CD4-positive, alpha-beta memory T cell (primary cell): Measurements from ENCODE around the gene ZNF213. TPM values are rescaled to one million over a fixed set of nuclear protein-coding genes. Genes with fewer than 3 reads are reported as not detected.
A peak's percentile ranks its signal among the peaks of the same experiment; 100 is the strongest.
"Not testable (repeated sequence)": the region's sequence is repeated elsewhere in the genome, so short reads cannot be mapped to it uniquely, and the experiment has no call there.

Experiments
- CTCF ChIA-PET: fragments of 350-600 bp; sonication (Branson Sonifier 250); formaldehyde crosslinking; loops from one replicate; lab custom pipeline; 2021; ENCODE audit warnings: inconsistent platforms; ENCODE audit not compliant: partially characterized antibody; lab: Charles Lee
- POLR2A ChIA-PET: fragments of 350-600 bp; sonication (Branson Sonifier 250); formaldehyde crosslinking; loops from one replicate; lab custom pipeline; 2021; ENCODE audit not compliant: partially characterized antibody; lab: Charles Lee
- DNase-seq, 5 donors: peaks; one replicate each; pipeline versions ENCODE4 v3.0.0 to v3.0.0-alpha.2; 2020 to 2022; ENCODE audit warnings: mixed read lengths in 1 of 5
- H3K27ac ChIP-seq: one replicate; pipeline ENCODE4 v1.7.0; 2013; ENCODE audit warnings: low read depth, low read length
- H3K27me3 ChIP-seq: 2 replicates; pipeline ENCODE4 v1.7.0; 2013; ENCODE audit warnings: mild to moderate bottlenecking, low read length, moderate library complexity; ENCODE audit not compliant: insufficient read depth
- H3K36me3 ChIP-seq: 2 replicates; pipeline ENCODE4 v1.7.0; 2013; ENCODE audit warnings: mild to moderate bottlenecking, low read length, moderate library complexity; ENCODE audit not compliant: insufficient read depth
- H3K4me1 ChIP-seq: 2 replicates; pipeline ENCODE4 v1.7.0; 2013; ENCODE audit warnings: mild to moderate bottlenecking, low read length, moderate library complexity; ENCODE audit not compliant: insufficient read depth
- H3K4me3 ChIP-seq, 2 donors: one replicate each; pipeline ENCODE4 v1.7.0; 2013; ENCODE audit warnings: low read length in 2 of 2, mild to moderate bottlenecking in 1 of 2
- H3K9me3 ChIP-seq, 2 donors: one replicate each; pipeline ENCODE4 v1.7.0; 2013; ENCODE audit warnings: low read length in 2 of 2, control low read depth in 1 of 2; ENCODE audit not compliant: control insufficient read depth in 1 of 2
- H3K27ac Mint-ChIP-seq, 7 donors: one replicate each; pipeline ENCODE4 v1.8.0; 2020 to 2021; ENCODE audit warnings: mixed read lengths in 7 of 7, mild to moderate bottlenecking in 6 of 7, inconsistent platforms in 3 of 7, moderate library complexity in 3 of 7
- H3K27me3 Mint-ChIP-seq, 2 donors: one replicate each; pipeline ENCODE4 v1.8.0; 2020 to 2021; ENCODE audit warnings: mixed read lengths in 2 of 2
- H3K36me3 Mint-ChIP-seq, 2 donors: one replicate each; pipeline ENCODE4 v1.8.0; 2020 to 2021; ENCODE audit warnings: mixed read lengths in 2 of 2, inconsistent platforms in 1 of 2, mild to moderate bottlenecking in 1 of 2
- H3K4me1 Mint-ChIP-seq, 4 donors: one replicate each; pipeline ENCODE4 v1.8.0; 2020 to 2021; ENCODE audit warnings: mixed read lengths in 4 of 4, mild to moderate bottlenecking in 1 of 4
- H3K4me3 Mint-ChIP-seq, 8 donors: one replicate each; pipeline ENCODE4 v1.8.0; 2020 to 2021; ENCODE audit warnings: mixed read lengths in 8 of 8, mild to moderate bottlenecking in 7 of 8, moderate library complexity in 6 of 8, inconsistent platforms in 3 of 8
- H3K9me3 Mint-ChIP-seq, 8 donors: one replicate each; pipeline ENCODE4 v1.8.0; 2020 to 2021; ENCODE audit warnings: mixed read lengths in 8 of 8, mild to moderate bottlenecking in 5 of 8, inconsistent platforms in 3 of 8, moderate library complexity in 1 of 8
- intact Hi-C: fragments of 100-400 bp; cut with micrococcal nuclease; formaldehyde crosslinking; loops from one replicate; pipeline ENCODE4 v1.15.1; 2023
- polyA plus RNA-seq, 2 donors: library from polyadenylated mRNA; unstranded; fragments of 300-500 nt; fragmentation: Illumina TruSeq; gene quantifications; one replicate each; pipeline ENCODE4 v1.2.3, GENCODE V29; 2021
- total RNA-seq, 2 experiments: library from RNA; stranded (reverse); gene quantifications; one replicate each; pipeline ENCODE4 v1.2.3, GENCODE V29; 2021

Gene ZNF213
- total and polyA plus RNA-seq, 4 experiments from 2014 or later = 0.67 to 14.5 (median 8.7) TPM

DNA sequence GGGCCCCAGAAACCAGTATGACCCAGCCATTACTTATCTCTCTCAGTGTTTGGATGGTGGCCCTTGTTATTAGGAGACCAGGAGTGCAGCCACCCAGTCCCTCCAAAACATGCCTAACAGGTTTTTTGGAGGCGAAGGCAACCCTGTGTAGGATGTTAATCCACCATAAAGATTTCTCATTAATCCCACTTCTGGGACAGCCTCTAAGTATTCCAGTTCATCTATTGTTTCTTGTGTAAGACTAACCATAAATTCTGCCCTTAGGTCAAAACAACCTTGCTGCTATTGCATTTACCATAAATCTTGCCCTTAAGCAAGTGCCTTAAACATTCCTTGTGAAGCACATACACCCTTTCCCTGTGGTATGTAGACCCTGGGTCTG lies 31.7 kb downstream of the ZNF213 start:
- POLR2A ChIA-PET = interaction anchor here (0.8 to 1.4 kb wide), 7 partner anchors 9 to 234 kb away, joined by 3 to 8 read pairs (median 4); partner anchors contain the start of genes IL32 and ZNF213
- peaks cover 20% of the 10 kb centered on the region for H3K4me1 ChIP-seq
- no peaks in the 10 kb centered on the region for H3K9me3 Mint-ChIP-seq

GRCh38 chr16:3168729-3169128 lies 33.9 kb downstream of the ZNF213 start:
- Mint-ChIP-seq H3K27me3 (peaks cover 10 to 11% of the 10 kb centered on the region in 2 donors), H3K4me1 (peaks cover 17 to 41% (median 29%) of the 10 kb centered on the region in 4 donors)
- H3K4me3 Mint-ChIP-seq, H3K4me3 ChIP-seq, H3K36me3 Mint-ChIP-seq, H3K9me3 ChIP-seq, H3K36me3 ChIP-seq, H3K27ac ChIP-seq, intact Hi-C loops, H3K9me3 Mint-ChIP-seq, DNase-seq, H3K27ac Mint-ChIP-seq: not testable (repeated sequence)
- ChIA-PET POLR2A (interaction anchor here (1.0 to 2.1 kb wide), 4 partner anchors 10 to 110 kb away, joined by 4 to 13 read pairs (median 6); no protein-coding TSS in a partner anchor), CTCF (interaction anchor here (1.1 to 3.4 kb wide), 13 partner anchors 10 to 141 kb away, joined by 3 to 21 read pairs (median 5); partner anchors contain the start of gene ZSCAN10)
- H3K27me3 ChIP-seq = peaks cover 15% of the 10 kb centered on the region
- H3K4me1 ChIP-seq = peaks cover 33% of the 10 kb centered on the region

More for the DNA sequence above, 31.7 kb downstream of the ZNF213 start:
- no peaks in the 10 kb centered on the region for H3K36me3 ChIP-seq
- DNase-seq = no peak
- Mint-ChIP-seq H3K27ac (peak overlapping the region in 2 of 7 donors; percentile 12 to 70), H3K4me1 (peaks cover 11 to 30% (median 19%) of the 10 kb centered on the region in 4 donors), H3K4me3 (no peak overlapping the region), H3K36me3 (no peaks in the 10 kb centered on the region), H3K27me3 (peaks cover 3 to 6% of the 10 kb centered on the region in 2 donors)
- H3K27ac ChIP-seq = no peak overlapping the region
- no peaks in the 10 kb centered on the region for H3K9me3 ChIP-seq
- intact Hi-C loops = loop anchor here (1.0 to 2.0 kb wide), 6 partner anchors 16 to 135 kb away; no protein-coding TSS in a partner anchor
- CTCF ChIA-PET = interaction anchor here (1.0 to 2.4 kb wide), 6 partner anchors 16 to 71 kb away, joined by 3 to 25 read pairs (median 4); partner anchors contain the start of gene ZNF213
- peaks cover 5% of the 10 kb centered on the region for H3K27me3 ChIP-seq
- no peak overlapping the region for H3K4me3 ChIP-seq

GRCh38 chr16:3170440-3171180 lies 35.8 kb downstream of the ZNF213 start:
- H3K9me3 ChIP-seq = no peaks in the 10 kb centered on the region
- H3K27ac ChIP-seq = no peak overlapping the region
- intact Hi-C loops = loop anchor here (2.0 kb wide), 1 partner anchor 18 kb away; the partner anchor contains the start of gene OR1F1
- H3K4me3 ChIP-seq = peak overlapping the region in 1 of 2 donors; percentile 55
- H3K4me1 Mint-ChIP-seq = peaks cover 20 to 49% (median 36%) of the 10 kb centered on the region in 4 donors
- H3K36me3 Mint-ChIP-seq = peaks cover 0 to 3% of the 10 kb centered on the region in 2 donors
- ChIA-PET POLR2A (interaction anchor here (0.8 to 4.0 kb wide), 18 partner anchors 11 to 287 kb away, joined by 3 to 44 read pairs (median 8); partner anchors contain the start of genes IL32, OR1F1, TNFRSF12A and ZNF200), CTCF (interaction anchor here (0.5 to 4.2 kb wide), 8 partner anchors 11 to 148 kb away, joined by 3 to 25 read pairs (median 6); no protein-coding TSS in a partner anchor)
- no peaks in the 10 kb centered on the region for H3K36me3 ChIP-seq
- peaks cover 0 to 2% (median 0%) of the 10 kb centered on the region in 8 donors for H3K9me3 Mint-ChIP-seq
- H3K4me3 Mint-ChIP-seq = peak overlapping the region; percentile 79 to 88 (median 83)
- no peak for DNase-seq
- peaks cover 49% of the 10 kb centered on the region for H3K4me1 ChIP-seq
- H3K27me3 ChIP-seq = peaks cover 28% of the 10 kb centered on the region
- H3K27me3 Mint-ChIP-seq = peaks cover 15 to 23% of the 10 kb centered on the region in 2 donors
- H3K27ac Mint-ChIP-seq = peak overlapping the region in 6 of 7 donors; percentile 36 to 91 (median 84)

DNA sequence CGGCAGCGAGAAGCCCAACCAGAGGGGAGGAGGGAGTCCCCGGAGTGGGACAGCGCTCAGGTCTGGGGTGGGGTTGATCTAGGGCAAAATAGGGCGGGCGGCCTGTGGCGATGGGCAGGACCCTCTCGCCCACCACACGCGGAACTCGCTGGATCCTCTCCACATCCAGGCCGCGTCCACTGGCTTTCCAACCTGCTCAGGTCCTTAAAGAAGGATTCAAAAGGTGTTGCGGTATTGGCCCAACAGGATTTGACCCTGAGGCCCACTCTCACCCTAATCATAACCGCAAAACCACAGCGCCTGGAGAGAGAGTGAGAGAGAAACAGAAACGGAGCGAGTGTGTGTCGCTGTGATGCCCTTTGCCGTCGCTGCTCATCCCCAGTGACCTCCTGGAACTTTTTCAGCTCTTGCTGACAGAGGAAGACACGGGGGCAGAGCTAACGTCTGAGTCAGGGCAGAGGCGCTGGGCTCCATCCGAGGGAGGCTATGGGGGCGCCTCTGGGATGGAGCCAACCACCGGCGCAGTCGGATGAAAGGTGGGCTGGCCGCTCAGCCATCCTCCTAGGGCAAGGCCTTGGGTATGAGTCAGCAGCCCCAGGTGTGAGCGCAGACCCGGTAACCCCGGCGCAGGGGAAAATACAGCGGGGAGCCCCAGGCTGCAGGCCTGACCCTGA lies 36.5 kb downstream of the ZNF213 start:
- ChIA-PET POLR2A (interaction anchor here (0.7 to 4.0 kb wide), 22 partner anchors 11 to 286 kb away, joined by 3 to 44 read pairs (median 6); partner anchors contain the start of genes IL32, OR1F1, ZNF200 and ZNF213), CTCF (interaction anchor here (1.0 to 4.2 kb wide), 11 partner anchors 12 to 272 kb away, joined by 3 to 25 read pairs (median 4); partner anchors contain the start of genes NAA60 and ZNF597)
- peaks cover 19 to 48% (median 38%) of the 10 kb centered on the region in 4 donors for H3K4me1 Mint-ChIP-seq
- peaks cover 0 to 3% of the 10 kb centered on the region in 2 donors for H3K36me3 Mint-ChIP-seq
- H3K27me3 Mint-ChIP-seq = peaks cover 22 to 27% of the 10 kb centered on the region in 2 donors
- Histone ChIP-seq H3K9me3 (no peaks in the 10 kb centered on the region), H3K4me3 (peak overlapping the region; percentile 39 to 55), H3K27me3 (peaks cover 35% of the 10 kb centered on the region), H3K36me3 (no peaks in the 10 kb centered on the region), H3K4me1 (peaks cover 48% of the 10 kb centered on the region), H3K27ac (no peak overlapping the region)
- peaks cover 0 to 2% (median 0%) of the 10 kb centered on the region in 8 donors for H3K9me3 Mint-ChIP-seq
- peak overlapping the region; percentile 79 to 88 (median 83) for H3K4me3 Mint-ChIP-seq
- DNase-seq = peak in 4 of 5 donors; percentile 48 to 83 (median 53)
- intact Hi-C loops = loop anchor here (2.0 kb wide), 1 partner anchor 17 kb away; the partner anchor contains the start of gene OR1F1
- peak overlapping the region; percentile 77 to 91 (median 82) for H3K27ac Mint-ChIP-seq

GRCh38 chr16:3171855-3172593 lies 37.2 kb downstream of the ZNF213 start:
- H3K9me3 ChIP-seq = no peaks in the 10 kb centered on the region
- peak overlapping the region; percentile 39 to 55 for H3K4me3 ChIP-seq
- peak in 3 of 5 donors; percentile 46 to 50 (median 47) for DNase-seq
- POLR2A ChIA-PET = interaction anchor here (0.7 to 4.0 kb wide), 22 partner anchors 11 to 285 kb away, joined by 3 to 44 read pairs (median 6); partner anchors contain the start of genes IL32, OR1F1, ZNF200 and ZNF213
- no peaks in the 10 kb centered on the region for H3K36me3 ChIP-seq
- Mint-ChIP-seq H3K4me1 (peaks cover 19 to 46% (median 36%) of the 10 kb centered on the region in 4 donors), H3K27me3 (peaks cover 24 to 30% of the 10 kb centered on the region in 2 donors), H3K4me3 (peak overlapping the region; percentile 79 to 88 (median 83)), H3K27ac (peak overlapping the region; percentile 37 to 91 (median 80)), H3K36me3 (peaks cover 0 to 3% of the 10 kb centered on the region in 2 donors), H3K9me3 (peaks cover 0 to 2% (median 0%) of the 10 kb centered on the region in 8 donors)
- intact Hi-C loops = loop anchor here (2.0 kb wide), 1 partner anchor 17 kb away; the partner anchor contains the start of gene OR1F1
- H3K27ac ChIP-seq = no peak overlapping the region
- H3K4me1 ChIP-seq = peaks cover 48% of the 10 kb centered on the region
- peaks cover 38% of the 10 kb centered on the region for H3K27me3 ChIP-seq
- CTCF ChIA-PET = interaction anchor here (0.6 to 4.2 kb wide), 12 partner anchors 11 to 271 kb away, joined by 3 to 25 read pairs (median 4); partner anchors contain the start of genes NAA60 and ZNF597
